Astrocyte of the cerebellum (primary cell): ENCODE data around the gene VSTM2L.

Experiments used
- DNase-seq: peaks from one replicate; pipeline ENCODE4 v3.0.0-alpha.2; 2011; ENCODE audit warnings: low read depth
- H3K4me3 ChIP-seq: 2 replicates; pipeline ENCODE4 v1.5.1; 2011; ENCODE audit warnings: mild to moderate bottlenecking, low read depth, low read length, moderate library complexity
- CTCF ChIP-seq: IDR thresholded peaks from 2 replicates; pipeline ENCODE4 v1.5.1; 2012; ENCODE audit warnings: low read length, low read depth, moderate library complexity, mild to moderate bottlenecking; ENCODE audit errors: missing control alignments
- in situ Hi-C: cut with HindIII; loops from 2 replicates; pipeline ENCODE4 v1.10.0; 2017; ENCODE audit warnings: low sequenced_read_pairs

VSTM2L gene

GRCh38 chr20:37871751-37872150, 31.2 kb upstream of the VSTM2L start:
- no peak for DNase-seq
- no peak overlapping the region for H3K4me3 ChIP-seq
- in situ Hi-C loops = no loop called here
- TF ChIP-seq CTCF = no peak

- no peak for DNase-seq
- in situ Hi-C loops = no loop called here
- H3K4me3 ChIP-seq = no peak overlapping the region
- TF ChIP-seq CTCF = no peak
These were observed 30.8 kb upstream of the VSTM2L start for GRCh38 chr20:37872161-37872560.

- no peak overlapping the region for H3K4me3 ChIP-seq
- in situ Hi-C loops = no loop called here
- no peak for DNase-seq
- no peak for TF ChIP-seq CTCF
These were observed 29.0 kb upstream of the VSTM2L start for GRCh38 chr20:37873884-37874283.

GRCh38 chr20:37875460-37876175, 27.3 kb upstream of the VSTM2L start:
- no peak overlapping the region for H3K4me3 ChIP-seq
- no peak for DNase-seq
- TF ChIP-seq CTCF = no peak
- in situ Hi-C loops = loop anchor here (5.0 kb wide), 1 partner anchor 33 kb away; no protein-coding TSS in a partner anchor

- no peak for TF ChIP-seq CTCF
- in situ Hi-C loops = loop anchor here (5.0 kb wide), 1 partner anchor 35 kb away; no protein-coding TSS in a partner anchor
- no peak overlapping the region for H3K4me3 ChIP-seq
- no peak for DNase-seq
These were observed 26.1 kb upstream of the VSTM2L start for GRCh38 chr20:37876863-37877262.

- no peak for DNase-seq
- no peak overlapping the region for H3K4me3 ChIP-seq
- in situ Hi-C loops = loop anchor here (5.0 kb wide), 1 partner anchor 36 kb away; no protein-coding TSS in a partner anchor
- no peak for TF ChIP-seq CTCF
These were observed 24.8 kb upstream of the VSTM2L start for GRCh38 chr20:37877832-37878772.
